K562 (cell line): ENCODE data around the gene JAKMIP1.

Experiments used
- CTCF ChIP-seq, 3 experiments: IDR thresholded peaks in 2 of 3; conservative IDR thresholded peaks in 1 of 3; 2 replicates each; pipeline ENCODE4 v1.5.1; 2011 to 2012; ENCODE audit warnings: low read length in 3 of 3, mild to moderate bottlenecking in 3 of 3, control low read depth in 2 of 3, improper control_type of control experiment in 1 of 3, inconsistent platforms in 1 of 3, low read depth in 1 of 3, mixed read lengths in 1 of 3, moderate library complexity in 1 of 3; ENCODE audit not compliant: insufficient read depth in 2 of 3
- HDGF ChIP-seq: fragments of 450-650 bp; IDR thresholded peaks from 2 replicates; pipeline ENCODE4 v1.6.1; 2016
- MAFK ChIP-seq: IDR thresholded peaks from 2 replicates; pipeline ENCODE4 v1.6.1; 2011; ENCODE audit warnings: low read length, improper control_type of control experiment
- OTX1 ChIP-seq: fragments of 450-650 bp; formaldehyde crosslinking; IDR thresholded peaks from 2 replicates; pipeline ENCODE4 v1.4.0; 2022; ENCODE audit warnings: mild to moderate bottlenecking
- SETDB1 ChIP-seq: IDR thresholded peaks from one replicate; pipeline ENCODE4 v1.6.1; 2012; ENCODE audit warnings: low read length, control low read depth, inconsistent platforms
- TBL1XR1 ChIP-seq, 2 experiments: IDR thresholded peaks; 2 replicates each; pipeline ENCODE4 v1.6.1; 2012; ENCODE audit warnings: improper control_type of control experiment in 2 of 2, low read length in 2 of 2, mild to moderate bottlenecking in 1 of 2

GRCh38 chr4:5993876-5994811 lies 206.2 kb downstream of the JAKMIP1 start:
- TF ChIP-seq MAFK (no peak), CTCF (IDR thresholded peaks at IDR 0.05 in 2 of 3, conservative IDR thresholded peaks at IDR 0.05 in 1 of 3; ENCODE audit: insufficient read depth in 2 of 3, low read depth in 1 of 3, low read length in 3 of 3) (no peak), OTX1 (no peak), TBL1XR1 (IDR thresholded peaks at IDR 0.05; ENCODE audit: low read length in 2 of 2) (no peak), HDGF (no peak), SETDB1 (no peak)
